ENCODE results near the gene POMC. TPM values are rescaled to one million over a fixed set of nuclear protein-coding genes. Genes with fewer than 3 reads are reported as not detected.
"Not testable (repeated sequence)": the region's sequence is repeated elsewhere in the genome, so short reads cannot be mapped to it uniquely, and the experiment has no call there.

Gene POMC
- polyA plus RNA-seq, 2 donors, result 0.59 to 2.1 TPM

DNA sequence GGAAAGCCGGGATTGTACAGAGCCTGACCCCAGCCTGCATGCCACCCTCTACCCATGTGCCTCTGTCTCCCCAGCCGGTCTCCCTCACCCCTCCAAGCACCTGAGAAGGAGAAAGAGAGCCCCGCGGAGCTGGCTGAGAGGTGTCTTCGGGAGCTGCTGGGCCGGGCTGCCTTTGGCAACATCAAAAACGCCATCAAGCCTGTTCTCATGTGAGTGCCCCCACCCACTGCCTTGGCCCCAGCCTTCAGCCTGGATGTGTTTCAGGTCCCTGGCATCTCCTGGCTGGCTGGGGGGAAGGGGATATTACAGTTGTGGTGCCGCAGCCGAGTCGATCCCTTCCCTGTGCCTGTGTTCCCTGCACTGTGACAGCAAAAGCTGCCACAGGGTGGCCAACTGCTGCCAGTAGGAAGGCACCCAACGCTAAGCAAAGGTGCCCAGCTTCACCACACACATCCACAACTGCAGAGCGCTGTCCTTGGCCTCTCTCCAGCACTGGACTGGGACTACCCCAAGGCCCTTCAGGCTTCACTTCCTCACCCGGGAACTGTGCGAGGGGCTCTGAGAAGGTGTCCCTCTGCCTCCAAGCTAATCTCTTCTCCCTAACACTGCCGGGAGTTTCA is 38.4 kb downstream of the POMC start:
- Histone ChIP-seq H3K36me3 (ENCODE audit: control insufficient read depth in 2 of 2, insufficient read depth in 2 of 2, low read length in 1 of 2) (no peaks in the 10 kb centered on the region), H3K9me3 (ENCODE audit: control insufficient read depth in 2 of 2, insufficient read depth in 1 of 2, low read depth in 1 of 2, low read length in 1 of 2) (peaks cover 0 to under 1% of the 10 kb centered on the region in 2 donors), H3K27ac (ENCODE audit: low read depth in 2 of 2, low read length in 1 of 2) (no peak overlapping the region), H3K27me3 (ENCODE audit: control insufficient read depth in 1 of 2, insufficient read depth in 2 of 2, low read length in 2 of 2) (no peaks in the 10 kb centered on the region), H3K4me1 (ENCODE audit: control insufficient read depth in 2 of 2, insufficient read depth in 2 of 2, low read length in 1 of 2) (peaks cover 0 to 5% of the 10 kb centered on the region in 2 donors), H3K4me3 (ENCODE audit: low read depth in 1 of 2, low read length in 2 of 2) (no peak overlapping the region)
- WGBS, 2 donors, result 82 to 86% methylated on average over 15 of the region's 15 CpGs

DNA sequence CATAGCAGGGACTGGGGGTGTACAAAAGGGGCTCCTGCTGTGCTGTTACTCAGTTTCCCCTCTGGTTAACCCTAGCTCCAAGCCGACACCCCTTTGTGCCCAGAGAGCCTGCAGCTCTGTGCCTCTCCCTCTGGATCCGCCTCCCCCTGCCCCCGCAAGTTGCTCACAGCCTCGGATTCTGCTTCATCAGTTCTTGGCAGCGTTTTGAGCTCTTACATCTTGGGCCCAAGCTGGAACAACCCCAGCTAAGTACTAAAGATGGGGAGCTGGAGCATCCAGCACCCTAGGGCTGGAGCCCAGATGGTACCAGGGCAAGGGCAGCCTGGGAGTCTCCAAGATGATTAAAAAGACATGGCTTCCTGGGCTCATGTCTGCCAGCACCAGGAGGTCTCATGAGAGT is 40.7 kb downstream of the POMC start:
- Histone ChIP-seq H3K27me3 (ENCODE audit: control insufficient read depth in 1 of 2, insufficient read depth in 2 of 2, low read length in 2 of 2) (no peaks in the 10 kb centered on the region), H3K9me3 (ENCODE audit: control insufficient read depth in 2 of 2, insufficient read depth in 1 of 2, low read depth in 1 of 2, low read length in 1 of 2) (no peaks in the 10 kb centered on the region), H3K27ac (ENCODE audit: low read depth in 2 of 2, low read length in 1 of 2) (no peak overlapping the region), H3K36me3 (ENCODE audit: control insufficient read depth in 2 of 2, insufficient read depth in 2 of 2, low read length in 1 of 2) (no peaks in the 10 kb centered on the region), H3K4me1 (ENCODE audit: control insufficient read depth in 2 of 2, insufficient read depth in 2 of 2, low read length in 1 of 2) (peaks cover 0 to 11% of the 10 kb centered on the region in 2 donors), H3K4me3 (ENCODE audit: low read depth in 1 of 2, low read length in 2 of 2) (no peak overlapping the region)
- WGBS, 2 donors, result 45 to 54% methylated on average over 5 of the region's 5 CpGs

- H3K36me3 ChIP-seq (ENCODE audit: control insufficient read depth in 2 of 2, insufficient read depth in 2 of 2, low read length in 1 of 2); H3K27me3 ChIP-seq (ENCODE audit: control insufficient read depth in 1 of 2, insufficient read depth in 2 of 2, low read length in 2 of 2); H3K9me3 ChIP-seq (ENCODE audit: control insufficient read depth in 2 of 2, insufficient read depth in 1 of 2, low read depth in 1 of 2, low read length in 1 of 2); H3K4me3 ChIP-seq (ENCODE audit: low read depth in 1 of 2, low read length in 2 of 2); H3K27ac ChIP-seq (ENCODE audit: low read depth in 2 of 2, low read length in 1 of 2): not testable (repeated sequence)
- H3K4me1 ChIP-seq (ENCODE audit: control insufficient read depth in 2 of 2, insufficient read depth in 2 of 2, low read length in 1 of 2), result peaks cover 0 to 11% of the 10 kb centered on the region in 2 donors
- WGBS, 2 donors, result 85 to 91% methylated on average over 3 of the region's 3 CpGs
Measured at GRCh38 chr2:25127071-25127470, 41.3 kb downstream of the POMC start.

- peaks cover 0 to 7% of the 10 kb centered on the region in 2 donors for H3K4me1 ChIP-seq (ENCODE audit: control insufficient read depth in 2 of 2, insufficient read depth in 2 of 2, low read length in 1 of 2)
- WGBS, 2 donors, result 82 to 86% methylated on average over 4 of the region's 4 CpGs
- H3K27me3 ChIP-seq (ENCODE audit: control insufficient read depth in 1 of 2, insufficient read depth in 2 of 2, low read length in 2 of 2), result no peaks in the 10 kb centered on the region
- no peaks in the 10 kb centered on the region for H3K9me3 ChIP-seq (ENCODE audit: control insufficient read depth in 2 of 2, insufficient read depth in 1 of 2, low read depth in 1 of 2, low read length in 1 of 2)
- no peak overlapping the region for H3K27ac ChIP-seq (ENCODE audit: low read depth in 2 of 2, low read length in 1 of 2)
- no peak overlapping the region for H3K4me3 ChIP-seq (ENCODE audit: low read depth in 1 of 2, low read length in 2 of 2)
- H3K36me3 ChIP-seq (ENCODE audit: control insufficient read depth in 2 of 2, insufficient read depth in 2 of 2, low read length in 1 of 2), result no peaks in the 10 kb centered on the region
Measured at GRCh38 chr2:25125976-25126375, 42.4 kb downstream of the POMC start.

GRCh38 chr2:25125189-25125588 is 43.2 kb downstream of the POMC start:
- Histone ChIP-seq H3K27ac (ENCODE audit: low read depth in 2 of 2, low read length in 1 of 2) (peak overlapping the region in 1 of 2 donors; percentile 61), H3K27me3 (ENCODE audit: control insufficient read depth in 1 of 2, insufficient read depth in 2 of 2, low read length in 2 of 2) (no peaks in the 10 kb centered on the region), H3K9me3 (ENCODE audit: control insufficient read depth in 2 of 2, insufficient read depth in 1 of 2, low read depth in 1 of 2, low read length in 1 of 2) (no peaks in the 10 kb centered on the region), H3K4me3 (ENCODE audit: low read depth in 1 of 2, low read length in 2 of 2) (no peak overlapping the region), H3K4me1 (ENCODE audit: control insufficient read depth in 2 of 2, insufficient read depth in 2 of 2, low read length in 1 of 2) (peaks cover 0 to 7% of the 10 kb centered on the region in 2 donors), H3K36me3 (ENCODE audit: control insufficient read depth in 2 of 2, insufficient read depth in 2 of 2, low read length in 1 of 2) (no peaks in the 10 kb centered on the region)
- whole genome bisulfite sequencing, 2 donors, result 83 to 87% methylated on average over 7 of the region's 7 CpGs

DNA sequence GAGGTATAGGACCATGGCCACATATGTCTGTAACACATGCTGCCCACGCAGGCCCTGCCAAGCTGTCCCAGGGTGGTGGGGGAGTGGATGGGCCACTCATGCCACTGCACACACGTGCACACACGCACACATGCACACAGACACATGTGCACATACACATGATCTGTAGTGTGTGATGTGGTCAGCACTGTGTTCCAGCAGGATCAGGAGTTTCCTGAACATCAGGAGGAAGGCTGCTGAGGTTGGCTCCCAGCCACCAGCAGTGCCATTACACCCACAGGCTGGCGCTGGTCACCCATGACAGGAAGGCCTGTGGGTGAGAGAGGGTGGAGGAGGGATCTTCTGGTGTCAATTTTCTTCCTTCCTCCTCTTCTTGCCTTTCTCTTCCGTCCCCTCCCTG is 44.7 kb downstream of the POMC start:
- Histone ChIP-seq H3K36me3 (ENCODE audit: control insufficient read depth in 2 of 2, insufficient read depth in 2 of 2, low read length in 1 of 2) (no peaks in the 10 kb centered on the region), H3K27ac (ENCODE audit: low read depth in 2 of 2, low read length in 1 of 2) (peak overlapping the region in 1 of 2 donors; percentile 3), H3K27me3 (ENCODE audit: control insufficient read depth in 1 of 2, insufficient read depth in 2 of 2, low read length in 2 of 2) (no peaks in the 10 kb centered on the region), H3K4me1 (ENCODE audit: control insufficient read depth in 2 of 2, insufficient read depth in 2 of 2, low read length in 1 of 2) (peaks cover 0 to 7% of the 10 kb centered on the region in 2 donors), H3K4me3 (ENCODE audit: low read depth in 1 of 2, low read length in 2 of 2) (no peak overlapping the region), H3K9me3 (ENCODE audit: control insufficient read depth in 2 of 2, insufficient read depth in 1 of 2, low read depth in 1 of 2, low read length in 1 of 2) (no peaks in the 10 kb centered on the region)
- WGBS, 2 donors, result 71 to 75% methylated on average over 5 of the region's 5 CpGs

DNA sequence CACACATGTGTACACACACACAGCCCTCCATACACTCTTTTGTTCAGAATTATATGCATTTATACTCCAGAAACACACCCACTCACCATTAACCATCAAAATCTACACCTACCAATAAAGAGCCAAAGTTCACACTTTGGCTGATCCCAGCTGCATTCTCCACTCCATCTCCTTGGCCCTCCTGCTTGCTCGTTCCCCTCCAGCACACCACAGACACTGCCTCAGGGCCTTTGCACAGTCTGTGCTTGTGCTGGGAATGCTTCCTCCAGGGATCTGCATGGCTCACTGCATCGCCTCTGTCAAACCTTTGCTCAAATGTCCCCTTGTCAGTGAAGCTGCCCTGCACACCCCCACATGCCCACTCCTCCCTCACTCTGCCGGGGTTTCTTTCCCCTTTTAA is 46.0 kb downstream of the POMC start:
- 89 to 92% methylated on average over 3 of the region's 3 CpGs for WGBS, 2 donors

DNA sequence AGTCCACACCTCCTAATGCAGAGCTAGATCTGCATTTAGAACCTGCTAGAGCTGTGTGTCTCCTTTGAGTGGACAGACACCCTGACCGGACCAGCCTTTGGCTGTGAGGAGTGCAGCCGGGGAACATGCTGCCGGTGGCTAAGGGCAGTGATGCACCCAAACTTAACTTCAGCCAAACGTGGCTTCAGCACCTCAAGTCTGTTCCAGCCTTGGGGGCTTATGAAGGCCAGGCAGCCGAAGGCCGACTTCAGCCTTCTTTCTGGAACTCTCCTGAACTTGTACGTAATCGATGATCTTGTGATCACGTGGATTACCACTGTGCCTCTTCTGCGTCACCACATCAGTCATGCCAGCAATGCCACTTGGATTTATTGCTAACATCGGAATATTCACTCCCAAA is 49.1 kb downstream of the POMC start:
- Histone ChIP-seq H3K4me1 (ENCODE audit: control insufficient read depth in 2 of 2, insufficient read depth in 2 of 2, low read length in 1 of 2) (peaks cover 0 to 7% of the 10 kb centered on the region in 2 donors), H3K36me3 (ENCODE audit: control insufficient read depth in 2 of 2, insufficient read depth in 2 of 2, low read length in 1 of 2) (no peaks in the 10 kb centered on the region), H3K27ac (ENCODE audit: low read depth in 2 of 2, low read length in 1 of 2) (no peak overlapping the region), H3K4me3 (ENCODE audit: low read depth in 1 of 2, low read length in 2 of 2) (no peak overlapping the region), H3K27me3 (ENCODE audit: control insufficient read depth in 1 of 2, insufficient read depth in 2 of 2, low read length in 2 of 2) (no peaks in the 10 kb centered on the region), H3K9me3 (ENCODE audit: control insufficient read depth in 2 of 2, insufficient read depth in 1 of 2, low read depth in 1 of 2, low read length in 1 of 2) (no peaks in the 10 kb centered on the region)
- WGBS, 2 donors, result 87 to 88% methylated on average over 11 of the region's 11 CpGs

More for the DNA sequence above, 46.0 kb downstream of the POMC start:
- Histone ChIP-seq H3K27me3 (ENCODE audit: control insufficient read depth in 1 of 2, insufficient read depth in 2 of 2, low read length in 2 of 2) (no peaks in the 10 kb centered on the region), H3K36me3 (ENCODE audit: control insufficient read depth in 2 of 2, insufficient read depth in 2 of 2, low read length in 1 of 2) (no peaks in the 10 kb centered on the region), H3K4me3 (ENCODE audit: low read depth in 1 of 2, low read length in 2 of 2) (no peak overlapping the region), H3K27ac (ENCODE audit: low read depth in 2 of 2, low read length in 1 of 2) (no peak overlapping the region), H3K9me3 (ENCODE audit: control insufficient read depth in 2 of 2, insufficient read depth in 1 of 2, low read depth in 1 of 2, low read length in 1 of 2) (no peaks in the 10 kb centered on the region), H3K4me1 (ENCODE audit: control insufficient read depth in 2 of 2, insufficient read depth in 2 of 2, low read length in 1 of 2) (peaks cover 0 to 7% of the 10 kb centered on the region in 2 donors)

GRCh38 chr2:25116956-25117355 is 51.4 kb downstream of the POMC start:
- Histone ChIP-seq H3K4me3 (ENCODE audit: low read depth in 1 of 2, low read length in 2 of 2) (no peak overlapping the region), H3K4me1 (ENCODE audit: control insufficient read depth in 2 of 2, insufficient read depth in 2 of 2, low read length in 1 of 2) (no peaks in the 10 kb centered on the region), H3K9me3 (ENCODE audit: control insufficient read depth in 2 of 2, insufficient read depth in 1 of 2, low read depth in 1 of 2, low read length in 1 of 2) (no peaks in the 10 kb centered on the region), H3K27ac (ENCODE audit: low read depth in 2 of 2, low read length in 1 of 2) (no peak overlapping the region), H3K36me3 (ENCODE audit: control insufficient read depth in 2 of 2, insufficient read depth in 2 of 2, low read length in 1 of 2) (no peaks in the 10 kb centered on the region), H3K27me3 (ENCODE audit: control insufficient read depth in 1 of 2, insufficient read depth in 2 of 2, low read length in 2 of 2) (no peaks in the 10 kb centered on the region)
- 89 to 95% methylated on average over 13 of the region's 13 CpGs for WGBS, 2 donors

DNA sequence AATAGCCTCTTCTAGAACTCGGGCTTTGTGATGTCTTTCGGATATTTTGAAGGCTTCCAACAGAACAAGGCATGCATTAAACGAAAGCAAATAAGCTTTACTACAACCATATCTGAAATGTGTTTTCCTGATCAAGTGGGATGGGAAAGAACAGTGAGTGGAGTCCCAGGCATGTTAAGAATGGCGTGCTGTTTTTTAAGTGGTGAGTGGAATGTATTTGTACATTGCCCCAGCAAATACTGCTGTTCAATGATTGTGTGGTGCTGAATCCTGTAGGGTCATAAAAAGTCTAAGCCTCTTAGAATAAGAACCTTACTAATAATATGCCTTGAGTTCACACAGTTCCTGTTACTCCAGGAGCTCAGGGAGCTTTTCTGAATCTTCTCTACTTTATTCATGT is 52.5 kb downstream of the POMC start:
- H3K36me3 ChIP-seq (ENCODE audit: control insufficient read depth in 2 of 2, insufficient read depth in 2 of 2, low read length in 1 of 2), result no peaks in the 10 kb centered on the region
- no peaks in the 10 kb centered on the region for H3K27me3 ChIP-seq (ENCODE audit: control insufficient read depth in 1 of 2, insufficient read depth in 2 of 2, low read length in 2 of 2)
- 91 to 93% methylated on average over 4 of the region's 4 CpGs for WGBS, 2 donors
- H3K4me3 ChIP-seq (ENCODE audit: low read depth in 1 of 2, low read length in 2 of 2), result no peak overlapping the region
- H3K9me3 ChIP-seq (ENCODE audit: control insufficient read depth in 2 of 2, insufficient read depth in 1 of 2, low read depth in 1 of 2, low read length in 1 of 2), result no peaks in the 10 kb centered on the region
- no peak overlapping the region for H3K27ac ChIP-seq (ENCODE audit: low read depth in 2 of 2, low read length in 1 of 2)
- no peaks in the 10 kb centered on the region for H3K4me1 ChIP-seq (ENCODE audit: control insufficient read depth in 2 of 2, insufficient read depth in 2 of 2, low read length in 1 of 2)
